Mesothelial cell of epicardium (in vitro differentiated cells): Measurements from ENCODE around the gene SEPHS2. TPM values are rescaled to one million over a fixed set of nuclear protein-coding genes. Genes with fewer than 3 reads are reported as not detected.
"Not testable (repeated sequence)": the region's sequence is repeated elsewhere in the genome, so short reads cannot be mapped to it uniquely, and the experiment has no call there.

Experiments
- DNase-seq, 2 experiments: peaks; one replicate each; pipeline ENCODE4 v3.0.0; 2021; ENCODE audit warnings: low spot score in 2 of 2; ENCODE audit not compliant: unreplicated experiment in 2 of 2
- H3K27ac Mint-ChIP-seq: 2 replicates; pipeline ENCODE4 v1.8.0; 2021; ENCODE audit warnings: mixed read lengths
- H3K27me3 Mint-ChIP-seq: 2 replicates; pipeline ENCODE4 v1.8.0; 2021; ENCODE audit warnings: low read depth, mixed read lengths
- H3K36me3 Mint-ChIP-seq: 2 replicates; pipeline ENCODE4 v1.8.0; 2021; ENCODE audit warnings: mixed read lengths
- H3K4me1 Mint-ChIP-seq: 2 replicates; pipeline ENCODE4 v1.8.0; 2021; ENCODE audit warnings: mixed read lengths
- H3K4me3 Mint-ChIP-seq: 2 replicates; pipeline ENCODE4 v1.8.0; 2021; ENCODE audit warnings: mild to moderate bottlenecking, moderate library complexity, mixed read lengths
- H3K9me3 Mint-ChIP-seq: 2 replicates; pipeline ENCODE4 v1.8.0; 2021; ENCODE audit warnings: mixed read lengths
- total RNA-seq: library from RNA; stranded (reverse); gene quantifications from 3 replicates; pipeline ENCODE4 v1.2.1, GENCODE V29; 2021
- TF ChIP-seq, protein P1 (sequence below): fragments of 200-600 bp; sonication (generic); IDR thresholded peaks from one replicate; pipeline ENCODE4 v1.5.0; 2021; ENCODE audit warnings: antibody characterized with exemption; ENCODE audit not compliant: unreplicated experiment

Gene SEPHS2
- total RNA-seq, 1 donor from 2014 or later: 29.3 TPM

DNA sequence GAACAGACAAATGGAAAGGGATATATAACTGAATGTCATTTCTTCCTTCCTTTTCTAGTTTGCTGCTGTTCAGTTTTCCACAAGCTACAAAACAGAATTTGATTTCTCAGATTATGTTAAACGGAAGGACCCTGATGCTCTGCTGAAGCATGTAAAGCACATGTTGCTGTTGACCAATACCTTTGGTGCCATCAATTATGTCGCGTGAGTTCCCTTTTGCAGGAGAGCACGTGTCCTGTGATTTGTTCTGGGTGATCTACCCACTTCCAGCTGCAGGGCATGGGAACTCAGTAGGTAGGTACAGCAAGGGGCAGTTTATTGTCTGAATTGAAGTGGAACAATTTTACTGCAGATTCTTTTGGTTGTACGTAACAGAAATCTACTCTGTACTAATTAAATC lies 35.7 kb upstream of the SEPHS2 start:
- no peaks in the 10 kb centered on the region for H3K4me1 Mint-ChIP-seq
- peaks cover 16% of the 10 kb centered on the region for H3K27me3 Mint-ChIP-seq
- H3K36me3 Mint-ChIP-seq: no peaks in the 10 kb centered on the region
- DNase-seq: no peak
- H3K9me3 Mint-ChIP-seq: no peaks in the 10 kb centered on the region
- H3K4me3 Mint-ChIP-seq: no peak overlapping the region
- TF ChIP-seq, protein P1, sequence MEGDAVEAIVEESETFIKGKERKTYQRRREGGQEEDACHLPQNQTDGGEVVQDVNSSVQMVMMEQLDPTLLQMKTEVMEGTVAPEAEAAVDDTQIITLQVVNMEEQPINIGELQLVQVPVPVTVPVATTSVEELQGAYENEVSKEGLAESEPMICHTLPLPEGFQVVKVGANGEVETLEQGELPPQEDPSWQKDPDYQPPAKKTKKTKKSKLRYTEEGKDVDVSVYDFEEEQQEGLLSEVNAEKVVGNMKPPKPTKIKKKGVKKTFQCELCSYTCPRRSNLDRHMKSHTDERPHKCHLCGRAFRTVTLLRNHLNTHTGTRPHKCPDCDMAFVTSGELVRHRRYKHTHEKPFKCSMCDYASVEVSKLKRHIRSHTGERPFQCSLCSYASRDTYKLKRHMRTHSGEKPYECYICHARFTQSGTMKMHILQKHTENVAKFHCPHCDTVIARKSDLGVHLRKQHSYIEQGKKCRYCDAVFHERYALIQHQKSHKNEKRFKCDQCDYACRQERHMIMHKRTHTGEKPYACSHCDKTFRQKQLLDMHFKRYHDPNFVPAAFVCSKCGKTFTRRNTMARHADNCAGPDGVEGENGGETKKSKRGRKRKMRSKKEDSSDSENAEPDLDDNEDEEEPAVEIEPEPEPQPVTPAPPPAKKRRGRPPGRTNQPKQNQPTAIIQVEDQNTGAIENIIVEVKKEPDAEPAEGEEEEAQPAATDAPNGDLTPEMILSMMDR: no peak
- no peak overlapping the region for H3K27ac Mint-ChIP-seq

DNA sequence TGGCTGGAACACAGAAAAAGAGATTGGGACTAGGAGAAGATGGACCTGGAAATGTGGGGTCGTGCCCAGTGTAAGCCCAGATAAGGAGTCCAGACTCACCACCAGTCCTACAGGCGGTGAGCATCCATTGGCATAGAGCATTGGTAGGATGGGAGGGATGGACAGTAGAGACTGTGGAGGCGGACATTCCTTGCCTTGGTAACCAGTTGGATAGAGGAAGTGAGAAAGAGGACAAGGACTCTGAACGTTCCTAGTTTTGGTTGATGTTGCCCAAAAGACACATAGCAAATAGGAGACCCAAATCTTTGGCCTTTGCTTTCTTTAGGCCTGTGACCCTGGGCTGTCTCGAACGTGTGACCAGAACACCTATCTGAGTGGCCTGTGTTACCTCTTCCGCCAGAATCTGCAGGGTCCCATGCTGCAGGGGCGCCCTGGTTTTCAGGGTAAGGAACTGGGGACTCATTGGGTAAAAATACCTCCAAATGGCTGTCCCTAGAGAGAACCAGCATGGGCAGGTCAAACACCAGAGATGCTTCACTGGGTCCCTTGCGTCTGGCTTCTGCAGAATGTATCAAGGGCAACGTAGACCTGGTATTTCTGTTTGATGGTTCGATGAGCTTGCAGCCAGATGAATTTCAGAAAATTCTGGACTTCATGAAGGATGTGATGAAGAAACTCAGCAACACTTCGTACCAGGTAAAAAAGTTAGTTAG lies 33.2 kb upstream of the SEPHS2 start:
- DNase-seq: no peak
- Mint-ChIP-seq H3K4me3 (no peak overlapping the region), H3K27ac (no peak overlapping the region), H3K27me3 (peaks cover 16% of the 10 kb centered on the region), H3K9me3 (no peaks in the 10 kb centered on the region), H3K36me3 (no peaks in the 10 kb centered on the region), H3K4me1 (no peaks in the 10 kb centered on the region)
- TF ChIP-seq, protein P1: no peak

DNA sequence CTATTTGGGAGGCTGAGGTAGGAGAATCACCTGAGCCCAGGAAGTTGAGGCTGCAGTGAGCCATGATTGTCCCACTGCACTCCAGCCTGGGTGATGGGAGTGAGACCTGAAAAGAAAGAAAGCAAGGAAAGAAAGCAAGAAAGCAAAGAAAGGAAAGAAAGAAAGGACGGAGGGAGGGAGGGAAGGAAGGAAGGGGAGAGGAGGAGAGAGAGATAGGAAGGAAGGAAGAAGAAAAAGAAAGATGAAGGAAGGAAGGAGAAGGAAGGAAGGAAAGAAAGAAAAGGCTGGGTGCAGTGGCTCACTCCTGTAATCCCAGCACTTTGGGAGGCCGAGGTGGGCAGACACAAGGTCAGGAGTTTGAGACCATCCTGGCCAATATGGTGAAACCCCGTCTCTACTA lies 32.1 kb upstream of the SEPHS2 start:
- peaks cover 14% of the 10 kb centered on the region for H3K27me3 Mint-ChIP-seq
- not testable (repeated sequence) for DNase-seq, H3K4me1 Mint-ChIP-seq, H3K27ac Mint-ChIP-seq, H3K36me3 Mint-ChIP-seq, H3K9me3 Mint-ChIP-seq, H3K4me3 Mint-ChIP-seq

DNA sequence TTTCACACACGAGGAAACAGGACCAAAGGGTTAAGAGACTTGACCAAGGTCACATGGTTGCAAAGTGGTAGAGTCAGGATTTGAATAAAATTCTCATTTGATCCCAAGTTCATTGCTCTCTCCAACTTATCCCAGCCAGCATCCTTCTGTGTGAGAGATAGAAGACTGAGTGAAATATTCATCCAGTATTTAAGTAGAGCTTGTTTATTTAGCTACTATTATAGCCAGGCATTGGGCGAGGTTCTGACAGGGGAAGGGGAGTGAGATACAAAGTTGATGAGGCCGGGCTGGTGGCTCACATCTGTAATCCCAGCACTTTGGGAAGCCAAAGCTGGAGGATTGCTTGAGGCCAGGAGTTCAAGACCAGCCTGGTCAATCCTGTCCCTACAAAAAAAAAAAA lies 31.3 kb upstream of the SEPHS2 start:
- TF ChIP-seq, protein P1: no peak

DNA sequence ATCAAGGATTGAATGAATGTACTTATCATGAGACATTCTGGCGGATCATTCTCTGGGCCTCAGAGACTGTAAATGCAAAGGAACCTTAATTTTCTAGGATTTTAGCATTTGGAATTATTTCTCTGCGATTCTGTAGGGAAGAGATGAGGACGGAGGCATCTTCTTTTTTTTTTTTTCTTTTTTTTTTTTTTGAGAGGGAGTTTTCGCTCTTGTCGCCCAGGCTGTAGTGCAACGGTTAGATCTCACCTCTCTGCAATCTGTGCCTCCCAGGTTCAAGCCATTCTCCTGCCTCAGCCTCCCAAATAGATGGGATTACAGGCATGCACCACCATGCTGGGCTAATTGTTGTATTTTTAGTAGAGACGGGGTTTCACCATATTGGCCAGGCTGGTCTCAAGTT lies 29.0 kb upstream of the SEPHS2 start:
- Mint-ChIP-seq H3K27ac (no peak overlapping the region), H3K4me3 (no peak overlapping the region), H3K9me3 (no peaks in the 10 kb centered on the region), H3K36me3 (no peaks in the 10 kb centered on the region), H3K27me3 (peaks cover 4% of the 10 kb centered on the region), H3K4me1 (no peaks in the 10 kb centered on the region)
- DNase-seq: no peak
- TF ChIP-seq, protein P1: no peak

More for the DNA sequence above, 31.3 kb upstream of the SEPHS2 start:
- DNase-seq: no peak
- Mint-ChIP-seq H3K9me3 (no peaks in the 10 kb centered on the region), H3K4me3 (no peak overlapping the region), H3K27ac (no peak overlapping the region), H3K4me1 (no peaks in the 10 kb centered on the region), H3K27me3 (peaks cover 12% of the 10 kb centered on the region), H3K36me3 (no peaks in the 10 kb centered on the region)

DNA sequence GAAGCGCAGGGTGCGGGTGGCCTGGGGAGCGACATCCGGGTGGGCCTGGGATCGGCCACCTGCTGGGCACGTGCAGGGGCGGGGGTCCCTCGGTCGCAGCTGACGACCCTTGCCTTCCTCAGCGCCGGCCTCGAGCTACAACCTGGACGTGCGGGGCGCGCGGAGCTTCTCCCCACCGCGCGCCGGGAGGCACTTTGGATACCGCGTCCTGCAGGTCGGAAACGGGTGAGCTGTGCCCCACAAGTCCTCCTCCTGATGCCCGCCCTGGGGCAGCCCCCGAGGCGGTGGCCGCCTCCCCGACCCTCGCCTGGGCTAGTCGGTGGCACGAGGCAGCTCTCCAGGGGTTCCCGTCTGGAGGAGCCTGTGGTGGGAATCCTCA lies 28.4 kb upstream of the SEPHS2 start:
- no peaks in the 10 kb centered on the region for H3K9me3 Mint-ChIP-seq
- H3K4me1 Mint-ChIP-seq: no peaks in the 10 kb centered on the region
- no peak overlapping the region for H3K27ac Mint-ChIP-seq
- DNase-seq: no peak
- no peaks in the 10 kb centered on the region for H3K36me3 Mint-ChIP-seq
- TF ChIP-seq, protein P1: no peak
- no peak overlapping the region for H3K4me3 Mint-ChIP-seq
- peaks cover 4% of the 10 kb centered on the region for H3K27me3 Mint-ChIP-seq
